ENCODE measurements around the gene LCK. TPM values are rescaled to one million over a fixed set of nuclear protein-coding genes. Genes with fewer than 3 reads are reported as not detected.

Gene LCK
- total RNA-seq, 3 donors from 2014 or later (not counting 1 experiment from before 2014, with no cell fraction given): 180 to 227 (median 215) TPM

DNA sequence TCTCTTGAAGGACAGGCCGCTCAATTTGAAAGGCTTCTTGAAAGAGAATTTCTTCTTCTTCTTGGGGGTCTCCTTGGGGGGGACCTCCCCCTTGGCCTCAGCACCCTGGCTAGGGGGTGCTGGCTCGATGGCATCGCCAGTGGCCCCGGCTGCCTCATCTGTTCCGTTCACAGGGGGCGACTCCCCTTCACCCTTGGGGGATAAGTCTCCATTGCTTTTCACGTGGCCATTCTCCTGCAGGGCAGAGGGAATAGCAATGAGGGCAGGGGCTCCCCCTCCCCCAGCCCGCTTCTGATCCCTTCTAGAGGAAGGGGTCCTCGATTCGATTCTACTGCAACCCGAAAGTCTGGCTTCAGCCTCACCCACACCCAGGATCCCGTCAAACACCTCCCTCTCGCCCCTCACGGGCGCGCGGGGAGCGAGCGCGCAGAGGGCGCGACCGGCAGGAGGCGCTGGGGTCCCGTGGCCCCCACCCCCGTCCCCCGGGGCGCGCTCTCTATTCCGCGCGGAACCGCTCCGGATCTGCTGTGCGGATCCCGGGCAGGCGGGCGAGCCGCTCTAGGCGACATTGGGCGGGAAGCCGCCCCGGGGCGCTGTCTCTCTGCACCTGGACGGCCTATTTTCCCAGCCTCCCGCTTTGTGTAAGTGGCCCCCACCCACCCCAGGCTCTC is 83.9 kb downstream of the LCK start:
- Mint-ChIP-seq H3K27me3 (ENCODE audit: low read depth in 2 of 2) (peaks cover 0 to 3% of the 10 kb centered on the region in 2 donors), H3K4me3 (peak overlapping the region; percentile 88), H3K4me1 (peaks cover 26 to 52% of the 10 kb centered on the region in 2 donors), H3K27ac (peak overlapping the region; percentile 43 to 76), H3K36me3 (peaks cover 11% of the 10 kb centered on the region), H3K9me3 (no peaks in the 10 kb centered on the region)
- DNase-seq (peak; percentile 64 to 89), ATAC-seq (peak; percentile 49 to 66 (median 49))
- Histone ChIP-seq H3K36me3 (ENCODE audit: control insufficient read depth, insufficient read depth, low read length) (peaks cover 40% of the 10 kb centered on the region), H3K27me3 (ENCODE audit: control insufficient read depth, insufficient read depth, low read length) (no peaks in the 10 kb centered on the region), H3K9me3 (ENCODE audit: control insufficient read depth, insufficient read depth, low read length) (no peaks in the 10 kb centered on the region), H3K4me3 (ENCODE audit: low read length) (peak overlapping the region; percentile 36), H3K27ac (ENCODE audit: low read length) (no peak overlapping the region), H3K4me1 (ENCODE audit: control insufficient read depth, insufficient read depth, low read length) (peaks cover 48% of the 10 kb centered on the region)
- intact Hi-C loops (cut with micrococcal nuclease): loop anchor here (1.0 to 5.0 kb wide), 4 partner anchors 37 to 113 kb away; partner anchors contain the start of genes BSDC1, EIF3I and TMEM234
- TF ChIP-seq, protein P1, sequence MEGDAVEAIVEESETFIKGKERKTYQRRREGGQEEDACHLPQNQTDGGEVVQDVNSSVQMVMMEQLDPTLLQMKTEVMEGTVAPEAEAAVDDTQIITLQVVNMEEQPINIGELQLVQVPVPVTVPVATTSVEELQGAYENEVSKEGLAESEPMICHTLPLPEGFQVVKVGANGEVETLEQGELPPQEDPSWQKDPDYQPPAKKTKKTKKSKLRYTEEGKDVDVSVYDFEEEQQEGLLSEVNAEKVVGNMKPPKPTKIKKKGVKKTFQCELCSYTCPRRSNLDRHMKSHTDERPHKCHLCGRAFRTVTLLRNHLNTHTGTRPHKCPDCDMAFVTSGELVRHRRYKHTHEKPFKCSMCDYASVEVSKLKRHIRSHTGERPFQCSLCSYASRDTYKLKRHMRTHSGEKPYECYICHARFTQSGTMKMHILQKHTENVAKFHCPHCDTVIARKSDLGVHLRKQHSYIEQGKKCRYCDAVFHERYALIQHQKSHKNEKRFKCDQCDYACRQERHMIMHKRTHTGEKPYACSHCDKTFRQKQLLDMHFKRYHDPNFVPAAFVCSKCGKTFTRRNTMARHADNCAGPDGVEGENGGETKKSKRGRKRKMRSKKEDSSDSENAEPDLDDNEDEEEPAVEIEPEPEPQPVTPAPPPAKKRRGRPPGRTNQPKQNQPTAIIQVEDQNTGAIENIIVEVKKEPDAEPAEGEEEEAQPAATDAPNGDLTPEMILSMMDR (IDR thresholded peaks at IDR 0.05): peak; percentile 83
- 4% methylated on average over 46 of the region's 46 CpGs for WGBS (ENCODE audit: insufficient coverage)

DNA sequence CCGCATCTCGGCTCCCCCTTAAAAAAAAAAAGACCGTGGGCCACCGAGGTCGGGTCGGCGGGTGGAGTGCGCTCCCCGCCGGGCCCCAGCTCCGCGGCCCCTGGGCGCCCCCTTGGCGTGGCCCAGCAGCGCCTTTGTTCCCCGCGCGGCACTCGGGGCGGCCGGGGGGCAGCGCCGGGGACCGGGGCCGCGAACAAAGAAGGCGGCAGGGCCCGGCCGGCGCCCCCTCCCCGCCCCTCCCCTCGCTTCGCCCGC is 84.4 kb downstream of the LCK start:
- H3K36me3 Mint-ChIP-seq: peaks cover 11% of the 10 kb centered on the region
- H3K9me3 Mint-ChIP-seq: no peaks in the 10 kb centered on the region
- Histone ChIP-seq H3K27ac (ENCODE audit: low read length) (no peak overlapping the region), H3K4me3 (ENCODE audit: low read length) (peak overlapping the region; percentile 36), H3K9me3 (ENCODE audit: control insufficient read depth, insufficient read depth, low read length) (no peaks in the 10 kb centered on the region), H3K27me3 (ENCODE audit: control insufficient read depth, insufficient read depth, low read length) (no peaks in the 10 kb centered on the region), H3K36me3 (ENCODE audit: control insufficient read depth, insufficient read depth, low read length) (peaks cover 35% of the 10 kb centered on the region), H3K4me1 (ENCODE audit: control insufficient read depth, insufficient read depth, low read length) (peaks cover 48% of the 10 kb centered on the region)
- TF ChIP-seq, protein P1 (IDR thresholded peaks at IDR 0.05): no peak
- 0% methylated on average over 34 of the region's 34 CpGs for WGBS (ENCODE audit: insufficient coverage)
- ATAC-seq (peak in 2 of 3 donors; percentile 4 to 14), DNase-seq (peak in 1 of 2 donors; percentile 30)
- peaks cover 0 to 3% of the 10 kb centered on the region in 2 donors for H3K27me3 Mint-ChIP-seq (ENCODE audit: low read depth in 2 of 2)
- H3K4me1 Mint-ChIP-seq: peaks cover 26 to 52% of the 10 kb centered on the region in 2 donors
- peak overlapping the region; percentile 88 for H3K4me3 Mint-ChIP-seq
- intact Hi-C loops (cut with micrococcal nuclease): loop anchor here (1.0 to 5.0 kb wide), 4 partner anchors 37 to 113 kb away; partner anchors contain the start of genes BSDC1, EIF3I and TMEM234
- H3K27ac Mint-ChIP-seq: peak overlapping the region in 1 of 2 donors; percentile 76

Other genes starting within 250 kb of the LCK start
- 100 to 1,000 TPM; 107 to 112 (median 109) TPM for gene KHDRBS1, start 237.4 kb upstream of the LCK start, total RNA-seq
- 10 to 100 TPM; 13.3 to 17.1 (median 15.8) TPM for gene TMEM39B, start 178.3 kb upstream of the LCK start, total RNA-seq
- gene KPNA6, start 143.2 kb upstream of the LCK start, total RNA-seq: 10 to 100 TPM; 48.6 to 59.0 (median 52.8) TPM
- 10 to 100 TPM; 26.0 to 36.0 (median 33.3) TPM for gene TXLNA, start 71.6 kb upstream of the LCK start, total RNA-seq
- gene CCDC28B, start 50.7 kb upstream of the LCK start, total RNA-seq: 10 to 100 TPM; 19.3 to 30.6 (median 19.8) TPM
- gene IQCC, start 45.6 kb upstream of the LCK start, total RNA-seq: 1 to 10 TPM; 1.8 to 3.5 (median 3.3) TPM
- not detected for gene DCDC2B, start 42.2 kb upstream of the LCK start, total RNA-seq
- gene TMEM234, start 28.9 kb upstream of the LCK start, total RNA-seq: 10 to 100 TPM; 22.2 to 27.1 (median 24.7) TPM
- 100 to 1,000 TPM; 107 to 126 (median 110) TPM for gene EIF3I, start 28.9 kb upstream of the LCK start, total RNA-seq
- 1 to 10 TPM in 1 of 3 donors, under 1 TPM in 2; 0.54 to 1.3 (median 0.80) TPM for gene FAM167B, start 4.0 kb upstream of the LCK start, total RNA-seq
- 100 to 1,000 TPM; 110 to 133 (median 125) TPM for gene HDAC1, start 40.8 kb downstream of the LCK start, total RNA-seq
- 10 to 100 TPM; 21.7 to 26.1 (median 21.8) TPM for gene MARCKSL1, start 85.0 kb downstream of the LCK start, total RNA-seq
- 10 to 100 TPM; 18.3 to 23.5 (median 21.0) TPM for gene FAM229A, start 111.2 kb downstream of the LCK start, total RNA-seq
- gene TSSK3, start 111.3 kb downstream of the LCK start, total RNA-seq: 1 to 10 TPM; 1.2 to 3.7 (median 1.4) TPM
- gene BSDC1, start 143.2 kb downstream of the LCK start, total RNA-seq: 100 to 1,000 TPM; 150 to 203 (median 174) TPM
- not detected for gene ZBTB8B, start 213.8 kb downstream of the LCK start, total RNA-seq